Measurements from ENCODE around the gene PTPRG.

DNA sequence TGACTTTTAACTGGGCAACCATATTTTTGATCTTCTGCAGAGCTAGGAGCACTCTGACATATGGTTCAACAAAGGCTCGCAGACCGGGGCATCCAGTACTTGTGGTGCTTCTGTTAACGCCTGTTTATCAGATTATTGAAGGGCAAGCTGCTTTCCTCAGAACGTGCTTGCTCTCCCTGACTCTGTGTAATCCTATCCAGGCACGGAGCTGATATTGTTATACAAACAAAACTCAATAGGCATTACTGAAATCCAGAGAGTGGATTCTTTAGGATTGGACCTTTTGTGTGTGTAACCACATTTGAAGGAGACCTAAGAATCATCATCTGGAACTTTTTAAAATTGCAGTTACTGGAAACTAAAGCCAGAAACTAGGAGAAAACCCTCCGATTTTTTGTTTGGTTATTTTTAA is 246.5 kb downstream of the PTPRG start:
- TF ChIP-seq POLR2AphosphoS5 (IDR thresholded peaks at IDR 0.05; ENCODE audit: insufficient read depth, low read depth, low read length), result no peak
- TF ChIP-seq, protein P1, sequence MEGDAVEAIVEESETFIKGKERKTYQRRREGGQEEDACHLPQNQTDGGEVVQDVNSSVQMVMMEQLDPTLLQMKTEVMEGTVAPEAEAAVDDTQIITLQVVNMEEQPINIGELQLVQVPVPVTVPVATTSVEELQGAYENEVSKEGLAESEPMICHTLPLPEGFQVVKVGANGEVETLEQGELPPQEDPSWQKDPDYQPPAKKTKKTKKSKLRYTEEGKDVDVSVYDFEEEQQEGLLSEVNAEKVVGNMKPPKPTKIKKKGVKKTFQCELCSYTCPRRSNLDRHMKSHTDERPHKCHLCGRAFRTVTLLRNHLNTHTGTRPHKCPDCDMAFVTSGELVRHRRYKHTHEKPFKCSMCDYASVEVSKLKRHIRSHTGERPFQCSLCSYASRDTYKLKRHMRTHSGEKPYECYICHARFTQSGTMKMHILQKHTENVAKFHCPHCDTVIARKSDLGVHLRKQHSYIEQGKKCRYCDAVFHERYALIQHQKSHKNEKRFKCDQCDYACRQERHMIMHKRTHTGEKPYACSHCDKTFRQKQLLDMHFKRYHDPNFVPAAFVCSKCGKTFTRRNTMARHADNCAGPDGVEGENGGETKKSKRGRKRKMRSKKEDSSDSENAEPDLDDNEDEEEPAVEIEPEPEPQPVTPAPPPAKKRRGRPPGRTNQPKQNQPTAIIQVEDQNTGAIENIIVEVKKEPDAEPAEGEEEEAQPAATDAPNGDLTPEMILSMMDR (IDR thresholded peaks at IDR 0.05; ENCODE audit: extremely low read depth in 1 of 2, insufficient read depth in 1 of 2, low read depth in 1 of 2, low read length in 2 of 2), result no peak
- no peak for TF ChIP-seq EZH2 (IDR thresholded peaks at IDR 0.05; ENCODE audit: borderline replicate concordance, low read depth, low read length, severe bottlenecking)
- no peak for TF ChIP-seq POLR2A (IDR thresholded peaks at IDR 0.05; ENCODE audit: low read depth, low read length)
- TF ChIP-seq, protein P2, sequence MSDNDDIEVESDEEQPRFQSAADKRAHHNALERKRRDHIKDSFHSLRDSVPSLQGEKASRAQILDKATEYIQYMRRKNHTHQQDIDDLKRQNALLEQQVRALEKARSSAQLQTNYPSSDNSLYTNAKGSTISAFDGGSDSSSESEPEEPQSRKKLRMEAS (IDR thresholded peaks at IDR 0.05; ENCODE audit: insufficient read depth, insufficient read length), result no peak
